Osteocyte (in vitro differentiated cells): ENCODE results near the gene TREM2. TPM values are rescaled to one million over a fixed set of nuclear protein-coding genes. Genes with fewer than 3 reads are reported as not detected.

Experiments
- DNase-seq: peaks from one replicate; pipeline ENCODE4 v3.0.0; 2021; ENCODE audit warnings: mixed read lengths; ENCODE audit not compliant: unreplicated experiment; ENCODE audit errors: extremely low spot score
- H3K27ac Mint-ChIP-seq: one replicate; pipeline ENCODE4 v1.8.0; 2021; ENCODE audit warnings: mild to moderate bottlenecking, mixed read lengths; ENCODE audit not compliant: unreplicated experiment
- H3K27me3 Mint-ChIP-seq: one replicate; pipeline ENCODE4 v1.8.0; 2021; ENCODE audit warnings: mixed read lengths; ENCODE audit not compliant: unreplicated experiment
- H3K36me3 Mint-ChIP-seq: one replicate; pipeline ENCODE4 v1.8.0; 2021; ENCODE audit warnings: mixed read lengths; ENCODE audit not compliant: unreplicated experiment
- H3K4me1 Mint-ChIP-seq: one replicate; pipeline ENCODE4 v1.8.0; 2021; ENCODE audit warnings: mixed read lengths; ENCODE audit not compliant: unreplicated experiment
- H3K4me3 Mint-ChIP-seq: one replicate; pipeline ENCODE4 v1.8.0; 2021; ENCODE audit warnings: mild to moderate bottlenecking, moderate library complexity, mixed read lengths; ENCODE audit not compliant: unreplicated experiment
- H3K9me3 Mint-ChIP-seq: one replicate; pipeline ENCODE4 v1.8.0; 2021; ENCODE audit warnings: mixed read lengths; ENCODE audit not compliant: unreplicated experiment
- long read RNA-seq: library from polyadenylated mRNA; unstranded; transcript quantifications from one replicate; pipeline ENCODE4 v2.0.0, GENCODE V29; 2021
- total RNA-seq: library from RNA; stranded (reverse); gene quantifications from 2 replicates; pipeline ENCODE4 v1.2.1, GENCODE V29; 2021
- TF ChIP-seq, protein P1 (sequence below): fragments of 200-600 bp; sonication (generic); IDR thresholded peaks from 2 replicates; pipeline ENCODE4 v1.5.0; 2021; ENCODE audit warnings: antibody characterized with exemption, mild to moderate bottlenecking, moderate library complexity

TREM2 gene
- total RNA-seq: not detected in 2 replicates
- long read RNA-seq: 0 reads

DNA sequence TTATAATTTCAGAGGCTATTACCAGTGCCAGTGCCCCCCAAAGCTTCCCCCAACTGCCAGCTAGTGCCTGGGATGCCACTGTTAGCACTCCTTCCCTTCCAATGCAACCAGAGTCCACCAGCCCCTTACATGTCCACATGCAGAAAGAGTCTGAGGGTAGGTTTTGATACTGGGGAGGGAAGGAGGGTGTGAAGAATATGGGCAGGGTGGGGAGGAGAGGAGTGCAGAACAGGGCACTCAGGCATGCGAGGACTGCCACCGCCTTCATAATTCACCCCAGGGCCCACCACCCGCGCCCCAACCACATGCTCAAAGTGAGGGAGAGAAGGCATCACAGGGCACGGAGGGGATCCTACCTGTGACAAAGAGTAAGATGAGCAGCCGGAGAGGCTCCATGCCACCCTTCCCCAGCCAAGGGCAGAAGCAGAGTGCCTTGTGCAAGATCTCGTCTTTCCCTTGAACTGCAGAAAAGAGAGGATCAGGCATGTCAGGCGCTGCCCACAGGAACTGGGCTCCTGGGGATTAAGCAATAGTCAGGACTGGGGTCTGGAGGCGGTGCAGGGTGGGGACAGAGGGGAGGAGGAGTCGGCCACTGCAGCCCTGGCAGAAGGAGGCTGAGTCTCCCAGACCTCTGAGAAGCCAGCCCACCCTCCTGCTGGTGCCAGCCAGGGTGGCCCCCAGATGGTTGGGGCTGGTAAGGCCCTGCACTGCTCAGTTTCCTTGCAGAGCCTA, at the start of gene TREM2:
Gene TREM2, minus strand, starts transcription at position 430 of the 732 bp plus-strand sequence. Its CDS starts 34 bp downstream, at position 396.
- H3K27ac Mint-ChIP-seq: no peak within 1 kb of the TSS
- no peaks in the 10 kb centered on the region for H3K36me3 Mint-ChIP-seq
- TF ChIP-seq, protein P1, sequence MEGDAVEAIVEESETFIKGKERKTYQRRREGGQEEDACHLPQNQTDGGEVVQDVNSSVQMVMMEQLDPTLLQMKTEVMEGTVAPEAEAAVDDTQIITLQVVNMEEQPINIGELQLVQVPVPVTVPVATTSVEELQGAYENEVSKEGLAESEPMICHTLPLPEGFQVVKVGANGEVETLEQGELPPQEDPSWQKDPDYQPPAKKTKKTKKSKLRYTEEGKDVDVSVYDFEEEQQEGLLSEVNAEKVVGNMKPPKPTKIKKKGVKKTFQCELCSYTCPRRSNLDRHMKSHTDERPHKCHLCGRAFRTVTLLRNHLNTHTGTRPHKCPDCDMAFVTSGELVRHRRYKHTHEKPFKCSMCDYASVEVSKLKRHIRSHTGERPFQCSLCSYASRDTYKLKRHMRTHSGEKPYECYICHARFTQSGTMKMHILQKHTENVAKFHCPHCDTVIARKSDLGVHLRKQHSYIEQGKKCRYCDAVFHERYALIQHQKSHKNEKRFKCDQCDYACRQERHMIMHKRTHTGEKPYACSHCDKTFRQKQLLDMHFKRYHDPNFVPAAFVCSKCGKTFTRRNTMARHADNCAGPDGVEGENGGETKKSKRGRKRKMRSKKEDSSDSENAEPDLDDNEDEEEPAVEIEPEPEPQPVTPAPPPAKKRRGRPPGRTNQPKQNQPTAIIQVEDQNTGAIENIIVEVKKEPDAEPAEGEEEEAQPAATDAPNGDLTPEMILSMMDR: no peak
- peaks cover 33% of the 10 kb centered on the region for H3K27me3 Mint-ChIP-seq
- H3K4me1 Mint-ChIP-seq: no peaks in the 10 kb centered on the region
- DNase-seq: peak; percentile 75
- H3K4me3 Mint-ChIP-seq: no peak within 1 kb of the TSS
- no peaks in the 10 kb centered on the region for H3K9me3 Mint-ChIP-seq

DNA sequence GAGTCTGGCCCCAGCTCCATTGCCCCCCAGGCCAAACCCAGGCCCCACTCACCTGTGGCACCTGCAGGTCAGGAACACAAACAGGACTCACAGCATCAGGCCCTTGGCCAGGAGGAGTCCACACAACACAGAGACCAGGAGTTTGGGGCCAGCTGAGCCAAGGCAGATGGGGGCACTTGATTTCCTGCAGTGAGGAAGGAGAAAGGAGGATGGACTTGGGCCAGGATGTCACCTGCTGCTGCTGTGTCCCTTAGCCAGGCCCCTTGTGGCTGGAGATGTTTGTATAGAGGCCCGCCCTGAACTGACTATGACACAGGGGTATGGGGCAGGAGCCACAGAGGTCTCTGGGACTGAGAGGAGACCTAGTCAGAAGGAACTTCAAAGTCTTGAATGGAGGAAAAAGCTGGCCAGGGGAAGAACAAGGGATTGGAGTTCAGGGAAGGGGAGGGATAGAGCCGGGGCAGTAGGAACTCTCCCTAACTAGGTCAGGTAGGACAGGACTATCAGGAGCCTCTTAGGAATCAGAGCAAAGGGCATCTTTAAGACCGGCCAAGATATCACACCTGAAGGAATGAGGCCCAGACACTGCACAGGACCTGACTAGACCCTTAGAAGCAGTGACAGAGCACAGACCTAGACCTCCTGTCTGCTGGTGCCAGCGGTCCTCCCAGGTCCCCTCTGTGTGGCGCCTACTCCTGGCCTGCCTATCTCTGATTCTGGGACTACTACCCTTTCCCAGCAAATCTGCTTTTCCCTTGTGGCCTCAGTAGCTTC, 46.8 kb upstream of the TREM2 start:
- H3K27ac Mint-ChIP-seq: no peak overlapping the region
- H3K9me3 Mint-ChIP-seq: peaks cover 4% of the 10 kb centered on the region
- peaks cover 56% of the 10 kb centered on the region for H3K27me3 Mint-ChIP-seq
- H3K4me3 Mint-ChIP-seq: no peak overlapping the region
- no peaks in the 10 kb centered on the region for H3K4me1 Mint-ChIP-seq
- TF ChIP-seq, protein P1: no peak
- no peaks in the 10 kb centered on the region for H3K36me3 Mint-ChIP-seq
- peak; percentile 54 for DNase-seq

DNA sequence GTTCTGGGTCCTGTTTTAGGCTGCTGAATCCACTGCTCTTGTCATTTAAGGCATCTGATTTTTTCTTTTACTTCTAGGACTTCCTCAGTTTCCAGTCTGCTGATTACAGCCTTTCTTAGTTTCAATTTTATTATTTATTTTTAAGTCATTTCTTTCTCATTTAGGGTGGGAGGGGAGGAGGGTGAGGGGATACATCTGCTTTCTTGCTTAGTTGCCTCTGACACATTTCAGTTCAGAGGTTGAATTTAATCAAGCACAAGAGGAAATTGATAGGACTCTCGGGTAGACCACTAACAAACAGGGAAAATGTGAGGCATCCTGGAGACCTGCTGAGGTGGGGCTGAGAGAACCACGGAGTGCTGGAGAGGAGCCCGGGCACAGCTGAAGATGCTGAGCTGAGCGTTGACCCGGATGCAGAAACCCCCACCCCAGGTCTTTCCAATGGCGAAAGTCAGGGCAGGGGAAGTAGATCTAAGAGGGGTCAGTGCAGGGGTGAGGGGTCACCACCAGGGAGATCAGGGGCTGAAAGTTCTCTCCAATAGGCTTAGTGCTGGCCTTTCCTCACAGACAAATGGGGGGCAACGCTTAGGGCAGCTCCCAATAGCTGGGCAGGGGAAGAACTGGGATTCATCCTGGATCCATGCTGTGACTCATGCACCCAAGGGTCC, 45.7 kb upstream of the TREM2 start:
- no peaks in the 10 kb centered on the region for H3K4me1 Mint-ChIP-seq
- TF ChIP-seq, protein P1: no peak
- no peak overlapping the region for H3K4me3 Mint-ChIP-seq
- peak; percentile 67 for DNase-seq
- H3K27ac Mint-ChIP-seq: no peak overlapping the region
- no peaks in the 10 kb centered on the region for H3K9me3 Mint-ChIP-seq
- no peaks in the 10 kb centered on the region for H3K36me3 Mint-ChIP-seq
- peaks cover 51% of the 10 kb centered on the region for H3K27me3 Mint-ChIP-seq

DNA sequence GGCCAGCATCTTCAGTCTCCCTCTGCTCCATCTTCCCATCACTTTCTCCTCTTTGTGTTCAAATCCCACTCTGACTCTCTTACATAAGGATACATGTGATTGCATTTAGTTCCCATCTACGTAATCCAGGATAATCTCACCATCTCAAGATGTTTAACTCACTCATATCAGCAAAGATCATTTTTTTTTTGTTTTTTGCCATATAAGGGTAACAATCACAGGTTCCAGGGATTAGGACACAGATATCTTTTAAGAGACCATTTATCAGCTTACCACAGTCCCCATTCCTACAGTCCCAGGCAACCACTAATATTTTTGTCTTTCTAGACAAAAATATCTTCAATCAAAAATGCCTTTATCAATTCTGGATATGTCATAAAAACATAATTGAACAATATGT, 41.2 kb upstream of the TREM2 start:
- no peak overlapping the region for H3K4me3 Mint-ChIP-seq

More for the DNA sequence above, 41.2 kb upstream of the TREM2 start:
- no peaks in the 10 kb centered on the region for H3K9me3 Mint-ChIP-seq
- no peak for DNase-seq
- H3K4me1 Mint-ChIP-seq: peaks cover 2% of the 10 kb centered on the region
- H3K27me3 Mint-ChIP-seq: peaks cover 34% of the 10 kb centered on the region
- no peak overlapping the region for H3K27ac Mint-ChIP-seq
- TF ChIP-seq, protein P1: no peak
- H3K36me3 Mint-ChIP-seq: no peaks in the 10 kb centered on the region
